Putamen (tissue), 1 donor: ENCODE data around the gene TTLL11.
"Not testable (repeated sequence)": the region's sequence is repeated elsewhere in the genome, so short reads cannot be mapped to it uniquely, and the experiment has no call there.

Experiments
- DNase-seq: peaks from one replicate; pipeline ENCODE4 v3.0.0-alpha.2; 2016; ENCODE audit warnings: low spot score

Gene TTLL11

GRCh38 chr9:122125509-122126330 is 32.6 kb upstream of the TTLL11 start:
- DNase-seq: no peak

- DNase-seq: peak; percentile 82
Measured at GRCh38 chr9:122125158-122125508, 32.0 kb upstream of the TTLL11 start.

DNA sequence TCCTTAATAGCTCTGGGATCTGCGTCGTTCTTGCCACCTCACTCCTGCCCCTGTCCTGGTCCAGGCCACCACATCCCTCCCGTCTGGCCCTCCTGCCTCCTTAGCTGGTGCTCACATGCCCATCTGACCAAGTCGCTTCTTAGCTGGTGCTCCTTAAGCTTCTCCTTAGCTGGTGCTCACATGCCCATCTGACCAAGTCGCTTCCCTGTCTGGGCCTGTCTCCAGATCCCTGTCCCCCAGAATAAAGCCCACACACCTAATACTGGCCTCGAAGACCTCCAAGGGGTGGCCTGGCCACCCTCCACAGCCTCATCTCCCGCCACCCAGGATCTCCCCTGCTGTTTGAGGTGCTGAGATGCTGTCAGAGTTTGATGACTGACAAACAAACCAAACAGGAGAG is 31.4 kb upstream of the TTLL11 start:
- no peak for DNase-seq

DNA sequence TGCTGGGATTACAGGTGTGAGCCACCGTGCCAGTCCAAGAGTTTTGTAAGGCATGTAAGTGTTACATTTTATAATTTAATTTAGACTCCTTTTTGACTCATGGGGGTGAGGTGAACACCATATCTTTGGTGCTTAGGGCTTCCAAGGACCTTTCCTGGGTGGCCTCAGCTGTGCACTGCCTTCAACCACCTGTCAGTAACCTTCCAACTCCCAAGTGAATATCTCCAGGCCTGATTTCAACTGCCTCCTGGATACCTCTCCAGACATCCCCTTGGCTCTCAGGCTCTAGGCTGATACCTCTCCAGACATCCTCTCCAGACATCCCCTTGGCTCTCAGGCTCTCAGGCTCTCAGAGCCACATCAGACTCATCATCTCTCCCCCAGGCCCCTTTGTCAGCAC is 30.9 kb upstream of the TTLL11 start:
- DNase-seq: no peak

GRCh38 chr9:122122903-122123632 is 30.0 kb upstream of the TTLL11 start:
- peak; percentile 60 for DNase-seq

DNA sequence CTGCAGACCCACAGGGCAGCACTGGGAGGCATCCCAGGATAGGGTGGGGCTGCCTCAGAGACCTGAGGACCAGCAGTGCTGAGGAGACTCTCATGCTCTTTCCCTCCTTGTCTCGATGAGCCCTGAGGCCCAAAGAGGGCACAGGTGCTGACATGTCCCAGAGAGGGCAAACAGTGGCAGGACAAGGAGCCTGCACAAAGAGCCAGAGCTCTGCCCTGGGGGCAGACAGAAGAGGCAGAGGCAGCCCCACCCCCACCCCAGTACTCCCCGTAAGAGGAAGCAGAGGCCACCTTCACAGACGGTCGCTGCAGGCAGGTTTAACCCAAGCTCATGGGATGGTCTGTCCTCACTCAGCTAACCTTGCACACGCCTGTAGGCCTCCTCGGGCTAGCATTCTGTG is 29.4 kb upstream of the TTLL11 start:
- DNase-seq: no peak

DNA sequence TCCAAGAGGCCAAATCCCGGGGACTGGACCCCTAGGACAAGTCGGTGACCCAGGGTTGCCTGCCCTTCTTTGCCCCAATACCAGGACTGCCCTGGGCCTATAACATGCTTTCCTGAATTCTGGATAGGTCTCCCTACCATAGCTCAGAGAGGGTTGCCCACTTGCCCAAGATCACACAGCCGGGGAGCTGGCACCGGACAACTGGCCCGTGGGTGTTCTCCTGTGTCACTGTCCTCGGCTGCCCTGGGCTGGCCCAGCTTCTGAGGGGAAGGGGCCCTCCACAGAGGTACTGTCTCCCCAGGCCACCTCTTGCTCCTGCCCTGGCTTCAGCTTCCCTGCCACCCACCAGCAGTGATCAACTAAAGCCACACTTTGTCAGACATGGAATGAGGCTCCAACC is 28.8 kb upstream of the TTLL11 start:
- no peak for DNase-seq

- DNase-seq: no peak
Measured at GRCh38 chr9:122121391-122121790, 28.3 kb upstream of the TTLL11 start.

GRCh38 chr9:122120316-122121071 is 27.4 kb upstream of the TTLL11 start:
- DNase-seq: no peak

GRCh38 chr9:122119721-122120120 is 26.6 kb upstream of the TTLL11 start:
- no peak for DNase-seq

DNA sequence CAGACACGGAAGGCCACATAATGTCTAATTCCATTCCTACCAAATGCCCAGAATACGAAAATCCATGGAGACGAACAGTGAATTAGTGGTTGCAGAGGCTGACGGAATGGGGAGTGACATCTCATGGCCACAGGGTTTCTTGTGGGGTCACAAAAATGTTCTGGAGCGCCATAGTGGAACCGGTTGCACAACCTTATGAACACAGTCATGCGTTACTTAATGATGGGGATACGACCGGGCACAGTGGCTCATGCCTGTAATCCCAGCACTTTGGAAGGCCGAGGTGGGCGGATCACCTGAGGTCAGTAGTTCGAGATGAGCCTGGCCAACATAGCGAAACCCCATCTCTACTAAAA is 26.0 kb upstream of the TTLL11 start:
- no peak for DNase-seq

DNA sequence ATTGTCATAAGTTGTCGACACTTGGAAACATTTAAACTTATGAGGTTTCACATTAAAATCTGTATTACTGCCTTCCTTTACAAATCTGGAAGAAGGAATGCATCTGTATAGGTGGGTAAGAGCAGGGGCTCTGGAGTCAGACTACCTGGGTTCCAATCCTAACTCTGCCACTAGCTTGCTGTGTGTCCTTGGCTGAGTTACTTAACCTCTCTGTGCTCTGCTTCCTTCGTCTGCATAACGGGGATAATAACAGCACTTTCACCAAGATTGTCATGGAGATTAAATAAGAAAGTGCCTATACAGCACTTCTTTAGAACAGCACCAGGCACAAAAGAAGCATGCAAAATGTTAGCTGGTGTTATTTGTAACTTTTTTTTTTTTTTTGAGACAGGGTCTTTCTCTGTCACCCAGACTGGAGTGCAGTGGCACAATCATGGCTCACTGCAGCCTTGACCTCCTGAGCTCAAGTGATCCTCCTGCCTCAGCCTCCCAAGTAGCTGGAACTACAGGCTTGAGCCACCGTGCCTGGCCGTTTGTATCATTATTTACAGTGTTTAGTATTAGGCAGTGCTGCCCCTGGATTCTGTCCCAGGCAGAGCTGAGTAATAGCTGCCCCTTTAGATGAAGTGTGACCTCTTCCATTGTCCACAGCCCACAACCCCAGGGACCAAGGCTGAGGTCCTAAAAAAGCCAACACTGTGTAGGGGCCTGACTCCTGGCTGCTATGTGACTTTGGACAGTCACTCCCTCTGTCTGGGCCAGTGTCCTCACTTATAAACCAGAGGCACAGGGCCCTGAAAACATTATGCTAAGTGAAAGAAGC is 25.4 kb upstream of the TTLL11 start:
- no peak for DNase-seq

GRCh38 chr9:122117241-122117640 is 24.1 kb upstream of the TTLL11 start:
- not testable (repeated sequence) for DNase-seq

GRCh38 chr9:122116448-122117173 is 23.5 kb upstream of the TTLL11 start:
- DNase-seq: no peak

DNA sequence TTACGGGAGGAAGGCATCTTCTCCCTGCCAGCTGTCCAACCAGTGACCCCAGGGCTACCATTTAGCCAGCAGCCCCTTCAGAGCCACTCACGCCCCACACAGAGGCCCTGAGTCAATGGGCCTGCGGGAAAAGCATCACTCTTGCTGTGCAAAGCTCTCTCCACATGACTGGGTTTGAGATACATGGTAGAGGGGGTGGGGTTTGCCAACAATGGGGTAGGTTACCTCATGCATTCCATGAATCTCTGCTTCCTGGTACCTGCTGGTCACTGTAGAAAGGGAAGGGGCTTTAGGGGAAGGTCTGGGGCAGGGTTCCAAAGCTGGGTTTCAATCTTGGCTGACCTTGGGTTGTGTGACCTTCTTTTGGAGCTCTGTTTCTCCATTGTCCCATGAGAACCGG is 22.9 kb upstream of the TTLL11 start:
- no peak for DNase-seq

- no peak for DNase-seq
Measured at GRCh38 chr9:122115176-122116035, 22.3 kb upstream of the TTLL11 start.

DNA sequence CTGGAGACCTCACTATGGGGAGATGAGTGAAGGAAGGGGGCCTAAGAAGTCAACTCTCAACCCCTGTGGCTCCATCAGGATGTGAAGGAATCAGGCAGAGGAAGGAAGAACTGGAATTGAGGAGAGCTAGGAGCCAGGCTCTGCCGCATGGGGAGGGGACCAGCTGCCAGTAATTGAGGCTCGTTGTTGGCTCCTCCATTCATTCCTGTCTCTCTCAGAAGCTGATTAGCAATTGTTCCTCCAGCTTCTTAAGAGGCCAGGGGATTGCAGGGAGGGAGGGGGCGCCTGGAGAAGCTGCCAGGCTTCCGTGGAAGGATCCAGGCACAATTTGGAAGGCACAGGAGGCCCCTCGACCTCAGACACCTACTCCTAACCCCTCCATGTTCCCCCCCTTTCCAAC is 20.5 kb upstream of the TTLL11 start:
- no peak for DNase-seq

DNA sequence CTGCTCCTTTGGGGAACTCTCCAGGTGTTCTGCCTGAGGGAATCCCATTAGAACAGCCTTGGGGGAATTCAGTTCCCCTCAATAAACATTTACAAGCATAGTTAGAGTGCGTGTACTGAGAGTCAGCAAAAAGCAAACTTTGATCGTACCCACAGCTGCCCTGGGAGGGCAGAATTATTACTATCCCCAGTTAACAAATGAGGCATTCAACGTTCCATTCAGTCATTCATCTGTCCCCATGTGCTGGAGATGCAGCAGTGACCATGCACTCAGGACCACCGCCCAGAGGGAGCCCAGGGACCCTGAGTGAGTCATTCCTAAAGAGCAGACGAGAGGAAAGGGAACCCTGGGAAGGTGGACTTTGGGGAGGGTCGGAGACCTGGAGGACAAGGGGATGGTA is 19.1 kb upstream of the TTLL11 start:
- DNase-seq: no peak

- DNase-seq: no peak
Measured at GRCh38 chr9:122111413-122112085, 18.4 kb upstream of the TTLL11 start.
